Epithelial cell of esophagus (primary cell): ENCODE results near the gene NDUFB5.

Experiments used
- DNase-seq: peaks from one replicate; pipeline ENCODE4 v3.0.0; 2010; ENCODE audit warnings: low read depth
- H3K4me3 ChIP-seq: 2 replicates; pipeline ENCODE4 v1.5.1; 2011; ENCODE audit warnings: mild to moderate bottlenecking, low read length, control low read depth
- TF ChIP-seq, protein P1 (sequence below): IDR thresholded peaks from 2 replicates; pipeline ENCODE4 v1.5.1; 2011; ENCODE audit warnings: low read depth, mild to moderate bottlenecking, low read length, control low read depth, inconsistent platforms; ENCODE audit not compliant: insufficient read depth; ENCODE audit errors: missing control alignments

The NDUFB5 gene

DNA sequence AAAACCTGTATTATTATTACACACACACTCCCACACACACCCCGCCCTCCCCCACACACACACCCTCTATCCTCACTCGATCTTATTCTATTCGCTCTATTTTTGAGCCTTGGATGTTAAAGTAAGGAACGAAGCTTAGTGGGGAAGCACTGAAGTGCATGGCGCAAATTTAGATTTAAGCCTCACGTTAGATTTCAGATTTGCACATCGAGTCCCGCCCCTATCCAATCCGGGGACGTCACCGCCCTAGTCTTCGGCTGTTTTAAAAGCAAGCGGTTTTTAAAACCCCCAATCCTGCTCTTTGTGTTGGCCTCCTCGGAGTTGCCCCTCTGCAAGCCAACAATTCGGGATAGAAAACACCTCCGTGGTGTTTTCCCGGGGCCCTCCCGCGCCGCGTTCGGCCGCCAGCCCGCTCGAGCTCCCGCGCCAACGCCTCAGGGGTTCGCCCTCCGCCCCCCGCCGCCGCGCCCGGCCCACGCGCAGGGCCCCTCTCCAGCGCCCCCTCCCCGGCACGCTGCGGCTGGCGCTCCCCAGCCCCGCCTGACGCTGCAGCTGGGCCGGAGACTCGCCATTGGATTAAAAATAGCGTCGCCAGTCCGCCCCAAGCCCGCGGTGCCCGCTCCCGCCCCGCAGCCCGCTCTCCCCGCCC lies 48.0 kb downstream of the NDUFB5 start, which contains the start of gene USP13:
Gene USP13 (plus strand): TSS at position 594 of the 649 bp plus-strand sequence. CDS start 186 bp downstream, outside the sequence.
- TF ChIP-seq, protein P1, sequence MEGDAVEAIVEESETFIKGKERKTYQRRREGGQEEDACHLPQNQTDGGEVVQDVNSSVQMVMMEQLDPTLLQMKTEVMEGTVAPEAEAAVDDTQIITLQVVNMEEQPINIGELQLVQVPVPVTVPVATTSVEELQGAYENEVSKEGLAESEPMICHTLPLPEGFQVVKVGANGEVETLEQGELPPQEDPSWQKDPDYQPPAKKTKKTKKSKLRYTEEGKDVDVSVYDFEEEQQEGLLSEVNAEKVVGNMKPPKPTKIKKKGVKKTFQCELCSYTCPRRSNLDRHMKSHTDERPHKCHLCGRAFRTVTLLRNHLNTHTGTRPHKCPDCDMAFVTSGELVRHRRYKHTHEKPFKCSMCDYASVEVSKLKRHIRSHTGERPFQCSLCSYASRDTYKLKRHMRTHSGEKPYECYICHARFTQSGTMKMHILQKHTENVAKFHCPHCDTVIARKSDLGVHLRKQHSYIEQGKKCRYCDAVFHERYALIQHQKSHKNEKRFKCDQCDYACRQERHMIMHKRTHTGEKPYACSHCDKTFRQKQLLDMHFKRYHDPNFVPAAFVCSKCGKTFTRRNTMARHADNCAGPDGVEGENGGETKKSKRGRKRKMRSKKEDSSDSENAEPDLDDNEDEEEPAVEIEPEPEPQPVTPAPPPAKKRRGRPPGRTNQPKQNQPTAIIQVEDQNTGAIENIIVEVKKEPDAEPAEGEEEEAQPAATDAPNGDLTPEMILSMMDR = no peak
- DNase-seq = peak; percentile 55

DNA sequence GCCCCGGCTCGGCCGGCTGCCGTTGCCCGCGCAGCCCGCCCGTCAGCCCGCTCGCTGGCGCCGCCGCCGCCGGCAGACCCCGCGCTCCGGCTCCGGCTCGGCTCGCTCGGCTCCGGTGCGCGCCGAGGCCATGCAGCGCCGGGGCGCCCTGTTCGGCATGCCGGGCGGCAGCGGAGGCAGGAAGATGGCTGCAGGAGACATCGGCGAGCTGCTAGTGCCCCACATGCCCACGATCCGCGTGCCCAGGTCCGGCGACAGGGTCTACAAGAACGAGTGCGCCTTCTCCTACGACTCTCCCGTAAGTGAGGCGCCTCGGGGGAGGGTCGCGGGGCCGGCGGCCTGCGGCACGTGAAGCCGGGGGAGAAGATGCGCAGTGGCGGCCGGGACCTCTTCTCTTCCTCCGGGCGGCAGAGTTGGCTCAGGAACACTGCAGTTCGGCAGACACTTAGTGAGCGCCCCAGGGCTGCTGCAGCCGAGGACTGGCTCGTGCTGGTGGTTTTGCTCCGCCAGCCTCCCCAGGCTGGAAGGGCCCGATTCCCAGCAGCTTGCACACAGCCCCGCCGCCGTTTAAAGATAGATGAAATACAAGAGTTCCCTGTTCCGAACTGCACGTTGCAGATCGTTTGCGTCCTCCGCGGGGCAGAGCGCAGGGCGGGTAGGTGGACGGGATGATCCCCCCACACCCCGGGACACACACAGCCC lies 48.7 kb downstream of the NDUFB5 start:
- TF ChIP-seq, protein P1 = no peak
- peak overlapping the region; percentile 74 for H3K4me3 ChIP-seq
- DNase-seq = peak; percentile 85

More for the DNA sequence above, 48.0 kb downstream of the NDUFB5 start, which contains the start of gene USP13:
- peak within 1 kb of the TSS; percentile 74 for H3K4me3 ChIP-seq

DNA sequence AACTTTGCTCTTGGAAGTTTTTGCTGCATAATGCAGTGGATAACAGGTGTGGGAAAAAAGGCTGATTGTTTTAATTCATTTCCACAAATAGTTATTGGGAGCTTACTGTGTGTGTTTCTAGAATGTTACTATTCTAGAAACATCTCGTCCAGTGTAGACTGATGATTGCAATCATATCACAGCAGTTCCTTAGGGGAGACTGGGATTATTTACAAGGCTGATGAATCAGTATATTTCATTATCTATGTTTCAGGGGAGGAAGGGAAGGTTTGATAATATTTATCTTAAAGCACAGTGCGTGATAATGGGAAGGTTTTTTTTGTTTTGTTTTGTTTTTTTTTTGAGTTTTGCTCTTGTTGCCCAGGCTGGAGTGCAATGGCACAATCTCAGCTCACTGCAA lies 50.6 kb downstream of the NDUFB5 start:
- DNase-seq = no peak
- H3K4me3 ChIP-seq = no peak overlapping the region
- TF ChIP-seq, protein P1 = no peak

DNA sequence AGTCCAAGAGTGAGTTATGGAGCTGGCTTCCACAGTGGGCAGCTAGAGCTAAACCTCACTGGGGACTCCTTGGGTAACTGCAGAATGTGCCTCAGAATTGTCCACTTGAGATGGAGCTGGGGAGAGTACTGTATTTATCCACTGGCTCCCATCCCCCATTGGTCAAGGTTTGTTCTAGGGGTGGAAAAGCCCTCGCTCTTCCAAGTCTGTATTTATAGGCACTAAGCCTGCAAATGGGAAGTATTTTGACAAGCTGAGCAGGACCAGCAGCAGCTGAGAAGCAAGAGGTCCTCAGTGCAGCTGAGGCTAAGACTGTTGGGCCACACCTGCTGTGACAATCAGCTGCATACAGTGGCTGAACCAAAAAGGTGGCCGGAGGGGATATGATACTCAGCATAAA lies 54.0 kb downstream of the NDUFB5 start:
- no peak overlapping the region for H3K4me3 ChIP-seq
- TF ChIP-seq, protein P1 = no peak
- DNase-seq = no peak

DNA sequence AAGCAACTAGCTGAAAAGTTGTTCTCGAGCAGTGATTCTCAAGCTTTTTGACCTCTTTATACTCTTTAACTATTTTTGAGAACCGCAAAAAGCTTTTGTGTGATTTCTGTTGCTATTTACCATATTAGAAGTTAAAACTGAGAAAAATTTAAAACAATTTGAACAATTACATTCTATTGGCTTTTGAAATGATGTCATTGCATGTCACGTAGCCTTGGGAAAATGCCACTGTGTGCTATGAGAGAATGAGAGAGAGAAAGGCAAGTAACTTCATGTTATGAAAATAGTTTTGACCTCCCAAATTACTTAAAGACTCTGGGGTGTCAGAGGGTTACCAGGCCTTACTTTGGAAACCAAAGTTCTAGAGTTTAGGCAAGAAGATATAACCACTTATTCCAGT lies 56.3 kb downstream of the NDUFB5 start:
- TF ChIP-seq, protein P1 = no peak
- H3K4me3 ChIP-seq = no peak overlapping the region
- peak; percentile 27 for DNase-seq

DNA sequence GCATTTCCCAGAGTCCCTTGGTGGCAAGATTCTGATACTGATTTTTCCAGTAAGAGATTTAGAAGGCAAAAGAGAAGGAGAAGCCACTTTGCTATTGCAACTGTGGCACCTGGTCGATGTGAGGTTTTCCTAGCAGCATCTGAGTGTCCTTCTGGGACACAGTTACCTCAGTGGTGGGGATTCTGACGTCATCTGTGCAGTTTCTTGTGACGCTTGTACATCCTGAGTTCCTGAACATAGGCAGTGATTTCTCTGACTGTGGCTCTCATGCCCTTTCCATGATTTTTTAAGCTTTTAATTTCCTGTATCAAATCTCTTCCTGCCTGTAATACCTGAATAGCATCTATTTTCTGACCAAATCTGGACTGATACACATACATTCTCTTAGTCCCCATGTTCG lies 57.2 kb downstream of the NDUFB5 start:
- H3K4me3 ChIP-seq = no peak overlapping the region
- TF ChIP-seq, protein P1 = no peak
- DNase-seq = no peak
